LHCN-M2 (cell line): Measurements from ENCODE around the gene NBL1. TPM values are rescaled to one million over a fixed set of nuclear protein-coding genes. Genes with fewer than 3 reads are reported as not detected.
A peak's percentile ranks its signal among the peaks of the same experiment; 100 is the strongest.

Experiments
- DNase-seq: peaks from one replicate; pipeline ENCODE4 v3.0.0-alpha.2; 2012; ENCODE audit warnings: low read depth
- total RNA-seq: library from RNA; depleted of rRNA; stranded (reverse); fragments of >200 nt; gene quantifications from 2 replicates; pipeline ENCODE4 v1.2.3, GENCODE V29; 2014

NBL1 gene
- total RNA-seq, 1 experiment from 2014 or later, result 9.0 TPM

DNA sequence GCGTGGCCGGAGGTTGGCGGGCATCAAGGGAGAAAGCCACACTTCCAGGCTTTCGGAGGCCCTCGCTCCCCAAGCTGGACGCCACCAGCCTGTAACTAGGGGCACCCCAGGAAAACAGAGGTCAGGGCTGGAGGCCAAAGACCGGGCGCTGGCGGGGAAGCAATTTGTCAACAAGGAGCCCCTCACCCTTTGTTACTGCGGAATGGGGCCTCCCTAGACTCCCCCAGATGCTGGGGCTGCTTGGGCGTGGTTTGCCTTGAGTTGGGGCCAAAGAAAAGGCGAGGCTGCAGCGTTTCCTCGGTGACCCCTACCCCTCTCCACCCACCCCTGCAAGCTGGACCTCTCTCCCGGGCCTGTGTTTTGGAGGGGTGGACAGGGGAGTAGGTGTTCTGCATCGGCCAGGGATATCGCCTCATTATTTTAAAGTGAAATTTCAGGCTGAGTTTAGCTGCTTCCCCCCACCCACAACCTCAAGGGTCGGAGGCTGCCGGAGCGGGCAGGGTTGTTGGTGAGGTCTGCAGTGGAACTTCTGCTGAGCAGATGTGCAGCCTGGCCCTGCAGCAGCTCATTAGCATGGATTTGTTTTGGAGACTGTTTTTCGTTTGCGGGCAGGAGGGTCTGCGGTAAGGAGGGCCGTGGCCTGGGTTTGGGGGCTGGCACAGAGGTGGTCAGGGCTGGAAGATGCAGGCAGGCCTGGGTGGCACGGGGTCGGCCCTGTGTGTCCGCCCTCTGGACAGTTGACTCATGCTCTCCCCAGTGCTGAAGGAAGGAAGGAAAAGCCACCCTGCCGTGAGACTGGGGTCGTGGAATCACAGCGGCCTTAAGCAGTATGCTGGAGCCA is 1.5 kb downstream of the NBL1 start:
- no peak for DNase-seq

DNA sequence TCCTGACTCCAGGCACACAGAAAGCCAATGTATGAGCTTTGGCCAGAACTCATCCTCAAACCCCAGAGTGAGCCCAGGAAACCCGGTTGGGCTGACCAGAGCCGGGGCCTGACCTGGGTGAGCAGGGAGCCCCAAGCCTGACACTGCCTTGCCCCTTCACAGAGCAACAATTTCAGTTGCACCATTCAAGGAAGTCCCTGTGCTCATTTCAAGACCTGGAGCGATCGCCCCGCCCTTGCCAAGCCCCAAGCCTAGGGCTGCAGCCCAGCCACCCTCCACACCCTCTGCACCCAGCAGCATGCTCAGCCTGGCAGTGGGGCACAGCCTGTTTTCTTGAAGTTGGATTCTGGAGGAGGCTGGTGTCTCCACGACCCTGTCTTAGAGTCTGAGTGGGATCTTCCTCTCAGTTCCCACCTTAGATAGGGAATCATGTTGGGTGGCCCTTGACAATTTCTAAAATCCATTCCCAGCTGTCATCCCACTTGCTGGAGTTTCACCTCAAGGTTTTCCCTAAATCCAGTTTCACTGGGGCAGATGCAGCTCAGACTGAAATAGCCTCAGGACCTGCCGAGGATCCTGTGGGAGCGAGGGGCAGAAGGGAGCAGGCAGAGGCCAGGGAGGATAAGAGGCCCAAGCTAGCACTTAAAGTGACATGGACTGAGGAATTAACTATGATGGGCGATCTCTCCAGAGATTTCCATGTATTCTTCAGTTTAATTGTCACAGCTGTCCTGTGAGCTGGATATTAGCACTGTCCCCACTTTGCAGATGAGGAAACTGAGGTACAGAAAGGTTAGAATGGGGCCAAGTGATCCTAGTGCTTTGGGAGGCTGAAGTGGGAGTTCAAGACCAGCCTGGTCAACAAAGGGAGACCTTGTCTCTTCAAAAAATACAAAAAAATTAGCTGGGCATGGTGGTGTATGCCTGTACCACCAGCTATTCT is 2.5 kb downstream of the NBL1 start:
- no peak for DNase-seq

DNA sequence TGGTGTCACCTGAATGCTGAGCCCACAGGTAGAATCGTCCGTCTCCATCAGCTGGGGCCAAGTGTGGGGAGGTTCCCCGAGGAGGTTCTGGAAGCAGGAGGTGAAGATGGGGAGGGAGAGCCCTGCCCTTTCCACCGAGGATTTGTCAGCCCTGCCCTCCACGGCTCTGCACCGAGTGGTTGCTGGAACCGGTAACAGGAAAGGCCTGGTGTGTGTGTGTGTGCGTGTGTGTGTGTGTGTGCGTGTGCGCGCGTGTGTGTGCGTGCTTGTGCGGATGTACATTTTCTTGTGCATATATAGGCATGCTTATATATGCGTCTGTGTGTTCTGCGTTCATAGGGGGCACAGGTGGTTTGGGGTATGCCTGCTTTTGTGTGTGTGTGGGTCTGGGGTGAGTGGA is 3.5 kb downstream of the NBL1 start:
- DNase-seq, result no peak

DNA sequence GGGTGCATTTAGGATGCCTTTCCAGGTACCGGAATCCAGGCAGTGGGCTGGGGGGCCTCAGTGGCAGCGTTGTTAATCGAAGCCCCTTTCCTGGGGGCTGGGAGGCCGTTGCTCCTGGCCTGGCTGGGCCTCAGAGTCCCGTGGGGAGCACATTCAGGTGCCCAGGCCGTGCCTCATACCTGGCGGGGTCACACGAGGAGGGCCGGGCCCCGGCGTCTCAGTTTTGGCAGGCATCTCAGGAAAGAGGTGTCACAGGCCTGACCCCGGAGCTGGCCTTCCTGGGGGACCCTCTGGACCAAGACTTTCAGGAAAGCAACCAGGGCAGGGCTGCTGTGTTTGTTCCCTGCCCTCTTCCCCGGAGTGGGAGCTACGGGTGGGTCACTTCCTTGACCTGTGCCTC is 4.1 kb downstream of the NBL1 start:
- no peak for DNase-seq

DNA sequence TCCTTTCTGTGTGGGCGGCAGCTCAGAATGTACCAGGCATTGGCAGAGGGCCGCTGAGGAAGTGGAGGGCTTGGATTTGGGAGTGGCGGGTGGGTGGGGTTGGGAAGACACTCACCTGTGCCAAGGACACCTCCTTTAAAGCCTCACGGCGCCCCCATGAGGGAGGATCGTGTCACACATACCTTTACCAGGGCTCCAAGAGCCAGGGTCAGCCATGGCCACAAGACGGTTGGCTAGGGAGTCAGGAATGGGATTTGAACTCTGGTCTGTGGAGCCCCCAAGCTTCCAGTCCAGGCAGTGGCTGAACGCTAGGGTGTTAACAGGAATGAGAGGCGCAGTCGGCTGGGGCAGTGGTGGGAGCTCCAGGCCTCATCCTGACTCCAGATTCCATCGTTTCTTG is 4.6 kb downstream of the NBL1 start:
- DNase-seq, result no peak

DNA sequence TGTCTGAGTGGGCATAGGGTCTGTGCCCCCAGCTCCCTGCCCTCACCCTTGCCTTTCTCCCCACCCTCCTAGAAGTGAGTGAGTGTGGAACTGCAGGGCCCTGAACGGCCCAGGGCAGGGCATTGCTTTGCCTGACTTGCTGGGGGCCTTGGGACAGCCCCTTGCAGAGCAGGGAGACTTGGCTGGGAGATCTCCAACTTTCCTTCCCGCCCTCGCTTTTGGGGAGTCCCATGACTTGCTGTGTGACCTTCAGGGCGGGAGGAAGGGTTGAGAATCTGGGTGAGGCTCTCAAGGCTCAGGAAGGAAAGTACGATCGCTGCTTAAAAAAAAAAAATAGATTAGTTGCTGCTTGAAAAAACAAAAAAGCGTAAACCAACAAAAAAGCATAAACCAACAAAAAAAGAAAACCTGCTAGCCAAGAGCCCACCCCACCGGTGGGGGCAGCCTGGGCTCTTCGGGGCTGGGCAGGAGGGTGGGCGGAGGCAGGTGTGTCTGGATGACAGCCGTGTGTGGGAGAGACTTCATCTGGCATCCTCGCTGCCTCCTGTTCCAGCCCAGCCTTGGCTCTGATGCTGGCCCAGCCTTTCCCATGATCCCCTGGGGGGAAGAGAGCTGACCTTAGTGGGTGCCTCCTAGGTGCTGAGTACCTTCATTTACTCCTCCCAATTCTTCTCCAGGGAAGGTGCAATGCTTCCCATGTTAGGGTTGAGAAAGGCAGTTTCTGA is 6.5 kb downstream of the NBL1 start:
- no peak for DNase-seq

DNA sequence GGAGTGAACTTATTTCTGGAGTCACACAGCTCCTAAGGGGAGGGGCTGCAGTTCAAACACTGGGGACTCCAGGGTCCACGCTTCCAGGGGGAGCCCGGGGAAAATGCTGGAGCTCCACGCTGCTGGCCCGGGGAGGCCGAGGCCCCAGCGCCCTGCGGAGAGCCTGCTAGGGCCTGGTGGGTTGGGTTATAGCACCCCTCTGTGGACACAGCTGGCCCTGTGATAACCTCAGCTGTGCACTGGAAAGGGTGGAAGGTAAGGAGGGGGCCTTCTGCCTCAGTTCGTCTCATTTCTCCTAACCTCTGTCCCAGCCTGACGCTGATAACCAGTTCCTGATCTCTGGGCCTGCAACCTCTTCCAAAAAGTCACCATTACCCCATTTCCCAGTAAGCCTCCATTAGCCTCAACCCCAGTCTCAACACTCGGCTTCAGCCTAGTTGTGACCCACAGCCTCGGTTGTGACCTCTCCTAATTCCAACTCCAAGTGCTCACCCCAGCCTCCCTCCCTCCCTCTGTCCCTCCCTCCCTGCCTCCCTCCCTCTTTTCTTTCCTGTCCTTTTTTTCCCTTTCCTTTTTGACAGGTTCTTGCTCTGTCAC is 7.1 kb downstream of the NBL1 start:
- DNase-seq, result peak; percentile 27

DNA sequence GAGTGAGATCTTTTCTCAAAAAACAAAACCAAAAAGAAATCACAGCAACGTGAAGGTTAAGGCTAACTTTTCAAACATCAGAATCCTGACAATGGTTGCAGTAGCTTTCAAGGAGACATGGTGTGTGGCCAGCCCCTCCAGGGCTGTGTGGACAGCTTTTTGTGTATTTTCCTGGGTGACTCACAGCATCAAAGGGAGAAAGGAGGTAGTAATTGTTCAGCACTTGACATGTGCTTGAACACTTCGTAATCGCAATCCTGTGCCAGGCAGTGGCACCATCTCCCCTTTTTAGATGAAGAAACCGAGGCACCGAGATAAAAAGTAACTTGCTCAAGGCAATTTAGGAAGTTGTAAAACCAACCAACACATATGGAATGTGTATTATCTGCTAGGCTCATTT is 10.3 kb downstream of the NBL1 start:
- DNase-seq, result no peak

DNA sequence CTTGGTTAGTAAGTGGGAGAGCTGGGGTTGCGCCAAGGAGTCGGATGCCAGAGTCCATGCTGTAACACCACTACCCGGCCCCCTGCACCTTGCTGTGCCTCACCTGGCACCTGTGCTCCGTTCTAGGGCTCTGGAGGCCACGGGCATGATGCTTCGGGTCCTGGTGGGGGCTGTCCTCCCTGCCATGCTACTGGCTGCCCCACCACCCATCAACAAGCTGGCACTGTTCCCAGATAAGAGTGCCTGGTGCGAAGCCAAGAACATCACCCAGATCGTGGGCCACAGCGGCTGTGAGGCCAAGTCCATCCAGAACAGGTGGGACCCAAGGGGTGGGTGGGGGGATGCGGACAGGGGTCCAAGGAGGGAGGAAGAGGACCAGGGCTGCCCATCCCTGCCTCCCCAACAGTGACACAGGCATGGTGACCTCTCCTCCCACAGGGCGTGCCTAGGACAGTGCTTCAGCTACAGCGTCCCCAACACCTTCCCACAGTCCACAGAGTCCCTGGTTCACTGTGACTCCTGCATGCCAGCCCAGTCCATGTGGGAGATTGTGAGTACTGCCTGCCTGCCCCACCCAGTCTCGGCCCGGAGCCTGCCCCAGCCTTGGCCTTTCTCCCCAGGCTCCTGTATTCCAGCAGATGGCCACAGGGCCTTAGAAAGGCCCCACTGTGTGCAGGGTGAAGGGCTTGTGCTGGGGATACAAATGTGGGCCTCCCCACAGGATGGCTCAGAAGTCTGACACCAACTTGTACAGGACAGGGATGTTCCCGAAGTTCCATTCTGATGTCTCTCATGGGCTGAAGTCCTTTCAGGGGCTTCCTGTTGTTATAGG is 11.0 kb downstream of the NBL1 start:
- DNase-seq, result no peak

DNA sequence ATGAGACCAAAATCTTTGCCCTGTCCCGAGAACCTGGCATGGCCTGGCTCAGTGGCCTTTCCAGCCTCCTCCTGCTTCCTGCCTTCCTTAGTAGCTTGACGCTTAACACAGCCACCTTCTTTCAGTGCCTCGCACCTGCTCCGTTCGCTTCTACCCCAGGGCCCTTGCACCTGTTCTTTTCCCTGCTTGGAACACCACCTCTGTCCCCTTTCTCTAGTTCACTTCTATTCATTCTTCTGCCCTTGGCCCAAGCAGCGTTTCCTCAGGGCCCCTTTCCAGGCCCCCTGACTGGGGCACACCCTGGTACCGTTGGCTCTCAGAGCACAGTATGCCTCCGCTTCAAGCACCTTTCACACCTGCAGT is 11.6 kb downstream of the NBL1 start:
- DNase-seq, result no peak

DNA sequence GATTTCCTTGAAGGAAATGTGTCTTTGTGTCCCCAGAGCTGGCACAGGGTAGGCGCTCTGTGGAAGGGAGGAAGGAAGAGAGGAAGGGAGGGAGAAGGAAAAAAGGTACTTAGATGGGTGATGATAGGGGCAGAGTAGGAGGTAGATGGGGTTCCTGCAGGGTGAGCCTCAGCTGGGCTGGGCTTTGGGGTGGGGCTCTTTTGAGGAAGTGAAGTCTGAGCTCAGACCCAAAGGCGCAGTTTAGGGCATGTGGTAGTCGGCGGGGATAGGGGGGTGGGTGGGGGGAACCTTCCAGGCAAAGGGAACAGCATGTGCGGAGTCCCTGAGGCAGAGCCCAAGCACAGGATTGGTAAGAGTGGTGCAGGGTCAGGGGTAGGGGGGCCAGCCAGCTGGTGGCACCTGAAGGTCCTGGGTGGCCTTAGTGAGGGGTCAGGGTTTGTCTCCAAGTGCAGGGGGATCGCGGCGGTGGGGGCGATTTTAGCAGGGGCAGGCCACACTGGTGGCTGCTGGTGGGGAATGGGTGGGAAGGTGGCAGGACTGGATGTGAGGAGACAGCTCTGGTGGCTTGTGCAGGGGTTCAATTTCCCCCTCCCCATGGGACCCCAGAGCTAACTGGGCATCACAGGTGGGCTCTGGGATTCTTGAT is 12.1 kb downstream of the NBL1 start:
- DNase-seq, result no peak

DNA sequence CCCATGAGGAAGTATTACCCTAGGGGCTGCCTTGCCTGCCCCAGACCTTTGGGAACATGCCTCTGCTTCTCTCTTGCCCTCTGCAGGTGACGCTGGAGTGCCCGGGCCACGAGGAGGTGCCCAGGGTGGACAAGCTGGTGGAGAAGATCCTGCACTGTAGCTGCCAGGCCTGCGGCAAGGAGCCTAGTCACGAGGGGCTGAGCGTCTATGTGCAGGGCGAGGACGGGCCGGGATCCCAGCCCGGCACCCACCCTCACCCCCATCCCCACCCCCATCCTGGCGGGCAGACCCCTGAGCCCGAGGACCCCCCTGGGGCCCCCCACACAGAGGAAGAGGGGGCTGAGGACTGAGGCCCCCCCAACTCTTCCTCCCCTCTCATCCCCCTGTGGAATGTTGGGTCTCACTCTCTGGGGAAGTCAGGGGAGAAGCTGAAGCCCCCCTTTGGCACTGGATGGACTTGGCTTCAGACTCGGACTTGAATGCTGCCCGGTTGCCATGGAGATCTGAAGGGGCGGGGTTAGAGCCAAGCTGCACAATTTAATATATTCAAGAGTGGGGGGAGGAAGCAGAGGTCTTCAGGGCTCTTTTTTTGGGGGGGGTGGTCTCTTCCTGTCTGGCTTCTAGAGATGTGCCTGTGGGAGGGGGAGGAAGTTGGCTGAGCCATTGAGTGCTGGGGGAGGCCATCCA is 12.8 kb downstream of the NBL1 start:
- DNase-seq, result no peak

DNA sequence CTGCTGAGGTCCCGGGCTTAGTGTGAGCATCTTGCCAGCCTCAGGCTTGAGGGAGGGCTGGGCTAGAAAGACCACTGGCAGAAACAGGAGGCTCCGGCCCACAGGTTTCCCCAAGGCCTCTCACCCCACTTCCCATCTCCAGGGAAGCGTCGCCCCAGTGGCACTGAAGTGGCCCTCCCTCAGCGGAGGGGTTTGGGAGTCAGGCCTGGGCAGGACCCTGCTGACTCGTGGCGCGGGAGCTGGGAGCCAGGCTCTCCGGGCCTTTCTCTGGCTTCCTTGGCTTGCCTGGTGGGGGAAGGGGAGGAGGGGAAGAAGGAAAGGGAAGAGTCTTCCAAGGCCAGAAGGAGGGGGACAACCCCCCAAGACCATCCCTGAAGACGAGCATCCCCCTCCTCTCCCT is 13.4 kb downstream of the NBL1 start:
- no peak for DNase-seq

DNA sequence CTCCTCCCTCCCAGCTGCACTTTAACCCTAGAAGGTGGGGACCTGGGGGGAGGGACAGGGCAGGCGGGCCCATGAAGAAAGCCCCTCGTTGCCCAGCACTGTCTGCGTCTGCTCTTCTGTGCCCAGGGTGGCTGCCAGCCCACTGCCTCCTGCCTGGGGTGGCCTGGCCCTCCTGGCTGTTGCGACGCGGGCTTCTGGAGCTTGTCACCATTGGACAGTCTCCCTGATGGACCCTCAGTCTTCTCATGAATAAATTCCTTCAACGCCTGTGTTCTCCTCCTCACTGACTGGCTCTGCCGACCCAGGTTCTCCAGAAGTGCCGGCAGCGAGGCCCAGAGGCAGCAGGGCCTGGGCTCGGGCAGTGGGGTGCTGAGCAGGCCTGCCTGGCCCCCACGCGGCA is 14.1 kb downstream of the NBL1 start:
- no peak for DNase-seq

DNA sequence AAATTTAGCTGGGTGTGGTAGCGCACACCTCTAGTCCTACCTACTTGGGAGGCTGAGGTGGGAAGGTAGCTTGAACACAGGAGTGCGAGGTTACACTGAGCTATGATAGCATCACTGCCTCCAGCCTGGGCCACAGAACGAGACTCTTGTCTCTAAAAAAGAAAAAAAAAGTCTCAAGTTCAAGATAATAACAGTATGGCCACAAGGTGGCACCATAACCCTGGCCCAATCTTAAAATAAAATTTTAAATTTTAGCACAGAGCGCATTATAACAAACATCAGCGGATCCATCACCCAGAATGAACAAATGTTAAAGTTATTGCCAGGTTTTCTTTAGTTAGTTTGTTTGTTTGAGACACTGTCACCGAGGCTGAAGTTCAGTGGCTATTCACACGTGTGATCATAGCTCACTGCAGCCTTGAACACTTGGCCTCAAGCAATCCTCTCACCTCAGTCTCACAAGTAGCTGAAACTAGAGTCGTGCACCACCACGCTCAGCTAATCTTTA is 17.7 kb downstream of the NBL1 start:
- peak; percentile 34 for DNase-seq

DNA sequence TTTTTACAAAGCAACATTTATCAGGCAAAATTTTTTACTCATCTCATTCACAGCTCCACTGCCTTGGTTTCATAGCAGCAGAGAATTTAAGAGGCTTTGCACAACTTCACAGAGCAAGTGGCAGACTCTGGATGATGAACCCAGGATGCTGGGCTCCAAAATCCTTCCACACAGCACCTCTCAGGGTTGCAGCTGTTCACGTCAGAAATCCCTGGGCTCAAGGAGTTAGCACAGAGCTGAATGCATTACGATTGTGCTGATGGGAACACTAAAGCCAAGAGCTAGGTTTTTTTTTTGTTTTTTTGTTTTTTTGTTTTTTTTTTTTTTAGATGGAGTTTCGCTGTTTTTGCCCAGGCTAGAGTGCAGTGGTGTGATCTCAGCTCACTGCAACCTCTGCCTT is 18.2 kb downstream of the NBL1 start:
- DNase-seq, result peak; percentile 66

DNA sequence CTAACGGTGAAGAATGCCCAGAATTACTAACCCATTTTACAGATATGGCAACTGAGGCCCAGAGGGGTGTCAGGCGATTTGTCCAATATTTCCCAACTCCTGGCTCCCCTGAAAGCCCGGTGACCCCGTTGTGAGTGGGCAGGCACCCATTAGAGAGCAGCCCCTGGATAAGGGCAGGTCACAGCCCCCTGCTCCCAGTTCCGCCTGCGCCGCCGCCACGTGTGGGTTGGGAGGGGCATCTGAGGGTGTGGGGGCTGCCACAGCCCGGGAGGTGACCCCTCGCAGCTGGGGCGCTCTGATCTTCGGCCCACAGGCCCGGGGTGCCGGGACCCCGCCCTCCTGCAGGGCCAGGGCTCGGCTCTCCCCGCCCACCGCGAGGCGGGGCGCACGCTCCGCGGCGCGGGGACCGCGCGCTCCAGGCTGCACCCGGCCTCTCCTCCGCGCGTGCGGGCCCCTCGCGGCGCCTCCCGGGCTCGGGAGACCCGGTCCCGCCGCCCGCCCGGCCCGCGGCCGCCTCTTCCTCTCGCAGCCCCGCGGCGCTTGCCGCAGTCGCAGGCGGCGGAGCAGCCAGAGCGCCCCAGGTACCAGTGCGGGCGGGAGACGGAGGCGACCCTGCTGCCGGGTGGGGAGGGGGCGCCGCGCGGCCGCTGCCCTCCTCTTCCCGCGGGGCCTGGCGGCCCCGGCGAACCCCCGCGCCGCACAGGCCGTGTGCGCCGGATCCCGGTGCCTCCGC is 20.5 kb downstream of the NBL1 start, which contains the start of gene HTR6:
TSS of gene HTR6 (plus strand) at position 423 of the 733 bp plus-strand sequence. CDS start 879 bp downstream, outside the sequence.
- no peak for DNase-seq

DNA sequence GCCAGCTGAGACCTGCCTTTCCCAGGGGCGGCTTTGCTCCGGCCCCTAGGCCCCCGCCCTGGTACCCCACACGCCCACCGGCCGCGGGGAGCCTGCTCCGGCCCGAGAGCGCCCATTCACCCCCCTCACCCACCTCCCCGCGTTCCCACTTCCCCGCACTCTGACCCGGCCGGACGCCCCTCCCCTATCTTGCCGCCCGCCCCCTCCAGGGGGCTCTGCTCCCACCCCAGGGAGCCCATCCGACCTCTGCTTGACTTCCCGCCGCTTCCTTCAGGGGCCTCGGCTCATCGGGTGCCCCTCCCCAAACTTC is 21.0 kb downstream of the NBL1 start:
- DNase-seq, result no peak
